CD14-positive monocyte (primary cell): ENCODE measurements around the gene APOBEC3H. TPM values are rescaled to one million over a fixed set of nuclear protein-coding genes. Genes with fewer than 3 reads are reported as not detected.
A peak's percentile ranks its signal among the peaks of the same experiment; 100 is the strongest.

Experiments
- DNase-seq, 3 donors: peaks; one replicate each; pipeline ENCODE4 v3.0.0-alpha.2; 2011 to 2022
- H2AFZ ChIP-seq: 2 replicates; pipeline ENCODE4 v1.6.0; 2012; ENCODE audit warnings: mild to moderate bottlenecking, low read depth, low read length, inconsistent platforms; ENCODE audit not compliant: insufficient read depth, poor library complexity, severe bottlenecking
- H3K27ac ChIP-seq, 2 donors: 1 replicate in 1 of 2; 2 replicates in 1 of 2; pipeline ENCODE4 v1.5.1; 2012 to 2013; ENCODE audit warnings: low read length in 2 of 2, control low read depth in 1 of 2, inconsistent platforms in 1 of 2, low read depth in 1 of 2, mild to moderate bottlenecking in 1 of 2
- H3K27me3 ChIP-seq, 2 donors: one replicate each; pipeline versions ENCODE4 v1.6.0 to v1.6.1; 2011 to 2013; ENCODE audit warnings: low read length in 2 of 2; ENCODE audit not compliant: control insufficient read depth in 2 of 2, insufficient read depth in 2 of 2
- H3K36me3 ChIP-seq, 2 donors: replicated peaks in 1 of 2; 1 replicate in 1 of 2; 2 replicates in 1 of 2; pipeline versions ENCODE4 v1.5.1 to v1.6.1; 2012 to 2013; ENCODE audit warnings: low read length in 2 of 2, control low read depth in 1 of 2, inconsistent platforms in 1 of 2, mild to moderate bottlenecking in 1 of 2; ENCODE audit not compliant: insufficient read depth in 2 of 2, control insufficient read depth in 1 of 2
- H3K4me1 ChIP-seq, 2 donors: 1 replicate in 1 of 2; 2 replicates in 1 of 2; pipeline versions ENCODE4 v1.5.1 to v1.6.1; 2012 to 2013; ENCODE audit warnings: low read length in 2 of 2, control low read depth in 1 of 2, inconsistent platforms in 1 of 2, mild to moderate bottlenecking in 1 of 2, moderate library complexity in 1 of 2; ENCODE audit not compliant: insufficient read depth in 2 of 2, control insufficient read depth in 1 of 2
- H3K4me2 ChIP-seq: replicated peaks from 2 replicates; pipeline ENCODE3; 2012; ENCODE audit warnings: low read length, moderate library complexity, mild to moderate bottlenecking; ENCODE audit not compliant: poor library complexity, severe bottlenecking; ENCODE audit errors: extremely low read depth
- H3K4me3 ChIP-seq, 3 experiments: fragments of 200-600 bp in 1 of 3; sonication (generic) in 1 of 3; replicated peaks in 1 of 3; 1 replicate in 2 of 3; 2 replicates in 1 of 3; pipeline ENCODE4 v1.5.1; 2011 to 2013; ENCODE audit warnings: low read length in 3 of 3, mild to moderate bottlenecking in 3 of 3, control low read depth in 2 of 3, low read depth in 2 of 3, inconsistent platforms in 1 of 3, moderate library complexity in 1 of 3
- H3K79me2 ChIP-seq: 2 replicates; pipeline ENCODE4 v1.6.0; 2012; ENCODE audit warnings: mild to moderate bottlenecking, control low read depth, inconsistent platforms, low read length, moderate library complexity; ENCODE audit not compliant: insufficient read depth
- H3K9ac ChIP-seq: 2 replicates; pipeline ENCODE4 v1.6.0; 2017; ENCODE audit warnings: low read length, mild to moderate bottlenecking; ENCODE audit not compliant: insufficient read depth, poor library complexity, severe bottlenecking
- H3K9me3 ChIP-seq, 2 donors: replicated peaks in 1 of 2; 1 replicate in 1 of 2; 2 replicates in 1 of 2; pipeline versions ENCODE4 v1.5.1 to v1.6.1; 2012 to 2013; ENCODE audit warnings: low read length in 2 of 2, control low read depth in 1 of 2; ENCODE audit not compliant: control insufficient read depth in 1 of 2, insufficient read depth in 1 of 2
- H4K20me1 ChIP-seq: 2 replicates; pipeline ENCODE4 v1.6.0; 2012; ENCODE audit warnings: mild to moderate bottlenecking, low read length, control low read depth, moderate library complexity; ENCODE audit not compliant: insufficient read depth
- H3K27ac Mint-ChIP-seq, 7 donors: one replicate each; pipeline ENCODE4 v1.8.0; 2020; ENCODE audit warnings: mild to moderate bottlenecking in 7 of 7, mixed read lengths in 7 of 7, moderate library complexity in 6 of 7, inconsistent platforms in 2 of 7
- H3K27me3 Mint-ChIP-seq, 3 donors: one replicate each; pipeline ENCODE4 v1.8.0; 2021 to 2022; ENCODE audit warnings: low read depth in 3 of 3, mild to moderate bottlenecking in 3 of 3, mixed read lengths in 3 of 3, moderate library complexity in 3 of 3, inconsistent platforms in 1 of 3
- H3K36me3 Mint-ChIP-seq, 2 donors: one replicate each; pipeline ENCODE4 v1.8.0; 2020; ENCODE audit warnings: mixed read lengths in 2 of 2, inconsistent platforms in 1 of 2, mild to moderate bottlenecking in 1 of 2
- H3K4me1 Mint-ChIP-seq: one replicate; pipeline ENCODE4 v1.8.0; 2020; ENCODE audit warnings: mild to moderate bottlenecking, mixed read lengths
- H3K4me3 Mint-ChIP-seq, 2 donors: one replicate each; pipeline ENCODE4 v1.8.0; 2020; ENCODE audit warnings: mild to moderate bottlenecking in 2 of 2, mixed read lengths in 2 of 2, moderate library complexity in 1 of 2
- H3K9me3 Mint-ChIP-seq, 7 donors: one replicate each; pipeline ENCODE4 v1.8.0; 2020 to 2022; ENCODE audit warnings: mixed read lengths in 7 of 7, mild to moderate bottlenecking in 6 of 7, moderate library complexity in 6 of 7, inconsistent platforms in 2 of 7
- CTCF ChIP-seq: fragments of 200-600 bp; IDR thresholded peaks from one replicate; pipeline ENCODE4 v1.8.0; 2022; ENCODE audit warnings: antibody characterized with exemption, mild to moderate bottlenecking
- WGBS: methylation state at CpG from one replicate; pipeline ENCODE4 v1.1.5; 2013; ENCODE audit warnings: missing lambda C conversion rate; ENCODE audit not compliant: insufficient coverage; 5-methylcytosine and 5-hydroxymethylcytosine counted together
- intact Hi-C, 2 donors: fragments of 100-400 bp; cut with micrococcal nuclease; formaldehyde crosslinking; loops; one replicate each; pipeline versions ENCODE4 v1.15.0 to v1.15.1; 2023
- polyA plus RNA-seq, 3 donors: library from polyadenylated mRNA; depleted of rRNA in 1 of 3; unstranded in 2 of 3; stranded (reverse) in 1 of 3; fragments of 300-500 nt in 2 of 3; fragments of >200 nt in 1 of 3; fragmentation: Illumina TruSeq in 2 of 3; gene quantifications; 1 replicate in 2 of 3; 2 replicates in 1 of 3; pipeline ENCODE4 v1.2.3, GENCODE V29; 2012 to 2021

APOBEC3H gene
- polyA plus RNA-seq, 3 donors: 0.28 TPM; not detected in 2

- Histone ChIP-seq H3K4me2 (peak overlapping the region; percentile 89), H3K27me3 (peaks cover 19 to 35% of the 10 kb centered on the region in 2 donors), H3K9me3 (no peaks in the 10 kb centered on the region), H3K4me3 (peak overlapping the region; percentile 62 to 86 (median 84)), H3K4me1 (peaks cover 18 to 25% of the 10 kb centered on the region in 2 donors), H3K79me2 (no peaks in the 10 kb centered on the region), H4K20me1 (no peaks in the 10 kb centered on the region), H3K9ac (peak overlapping the region; percentile 64), H3K27ac (peak overlapping the region in 1 of 2 donors; percentile 56), H2AFZ (peak overlapping the region; percentile 79), H3K36me3 (peaks cover 2 to 20% of the 10 kb centered on the region in 2 donors)
- Mint-ChIP-seq H3K36me3 (peaks cover 11 to 16% of the 10 kb centered on the region in 2 donors), H3K27ac (peak overlapping the region in 2 of 7 donors; percentile 37 to 70), H3K27me3 (peaks cover 32 to 40% (median 35%) of the 10 kb centered on the region in 3 donors), H3K4me1 (peaks cover 25% of the 10 kb centered on the region), H3K4me3 (peak overlapping the region; percentile 69 to 72), H3K9me3 (peaks cover 0 to 6% (median 5%) of the 10 kb centered on the region in 7 donors)
- TF ChIP-seq CTCF: no peak
- 12% methylated on average over 43 of the region's 44 CpGs for WGBS
- DNase-seq: peak in 1 of 3 donors; percentile 8
- intact Hi-C loops: loop anchor here (2.0 to 5.0 kb wide), 3 partner anchors 160 to 370 kb away; partner anchors contain the start of genes ATF4 (in 1 of the 2) and CBX6 (in 1 of the 2)
Measured at GRCh38 chr22:39152024-39152510, 55.0 kb downstream of the APOBEC3H start.

- Histone ChIP-seq H4K20me1 (no peaks in the 10 kb centered on the region), H3K9me3 (no peaks in the 10 kb centered on the region), H2AFZ (peak within 1 kb of the TSS; percentile 87), H3K27ac (peak within 1 kb of the TSS in 1 of 2 donors; percentile 56), H3K27me3 (peaks cover 19 to 35% of the 10 kb centered on the region in 2 donors), H3K36me3 (peaks cover 2 to 20% of the 10 kb centered on the region in 2 donors), H3K4me3 (peak within 1 kb of the TSS; percentile 64 to 86 (median 84)), H3K4me2 (peak within 1 kb of the TSS; percentile 89), H3K79me2 (no peaks in the 10 kb centered on the region), H3K4me1 (peaks cover 18 to 25% of the 10 kb centered on the region in 2 donors), H3K9ac (peak within 1 kb of the TSS; percentile 64)
- WGBS: under 1% methylated on average over 97 of the region's 98 CpGs
- H3K4me1 Mint-ChIP-seq: peaks cover 25% of the 10 kb centered on the region
- H3K4me3 Mint-ChIP-seq: peak within 1 kb of the TSS; percentile 80 to 90
- H3K27ac Mint-ChIP-seq: peak within 1 kb of the TSS in 6 of 7 donors; percentile 37 to 84 (median 72)
- no peak for TF ChIP-seq CTCF
- H3K9me3 Mint-ChIP-seq: peaks cover 0 to 6% (median 5%) of the 10 kb centered on the region in 7 donors
- peaks cover 36 to 44% (median 38%) of the 10 kb centered on the region in 3 donors for H3K27me3 Mint-ChIP-seq
- peaks cover 11 to 16% of the 10 kb centered on the region in 2 donors for H3K36me3 Mint-ChIP-seq
- peak; percentile 87 to 91 (median 89) for DNase-seq
- intact Hi-C loops: loop anchor here (2.0 to 5.0 kb wide), 3 partner anchors 160 to 370 kb away; partner anchors contain the start of genes ATF4 (in 1 of the 2) and CBX6 (in 1 of the 2)
Measured at GRCh38 chr22:39152511-39153219, 55.6 kb downstream of the APOBEC3H start, which contains the start of gene CBX7. CBX7 (minus strand) TSS chr22:39152680; CDS start chr22:39152444, 236 bp downstream.
